A549 (cell line): ENCODE results near the gene TMOD1. TPM values are rescaled to one million over a fixed set of nuclear protein-coding genes. Genes with fewer than 3 reads are reported as not detected.

Experiments used
- ATAC-seq, 2 experiments: fragments of 200-7000 bp in 1 of 2; fragments of >200 bp in 1 of 2; cut with Nextera tagmentation in 1 of 2; cut with Tn5 transposase in 1 of 2; 3 replicates each; pipeline versions ENCODE4 v1.8.0 to v1.9.1; 2018 to 2020; ENCODE audit warnings: mild to moderate bottlenecking in 1 of 2, moderate library complexity in 1 of 2
- CTCF ChIA-PET: fragments of 300-600 bp; sonication (Branson Sonifier 250); formaldehyde crosslinking; extraction: SDS; loops from one replicate; lab custom pipeline; 2021; ENCODE audit warnings: antibody characterized with exemption, inconsistent platforms; lab: Yijun Ruan, JAX
- POLR2A ChIA-PET: fragments of 350-600 bp; formaldehyde crosslinking; extraction: SDS; loops from one replicate; lab custom pipeline; 2021; ENCODE audit warnings: antibody characterized with exemption, inconsistent platforms; lab: Yijun Ruan, JAX
- DNase-seq, 2 experiments: peaks; one replicate each; pipeline versions ENCODE4 v3.0.0 to v3.0.0-alpha.2; 2011 to 2016; ENCODE audit warnings: low read depth in 1 of 2, low spot score in 1 of 2
- FAIRE-seq: peaks from 2 replicates; lab custom pipeline; 2011; peaks lifted over from hg19 to GRCh38; lab: Jason Lieb, UNC
- H3K27ac ChIP-seq, 2 experiments: fragments of >200 bp; sonication (Bioruptor Twin); formaldehyde crosslinking; 3 replicates each; pipeline ENCODE4 v1.5.1; 2016 to 2017
- H3K4me1 ChIP-seq: fragments of >200 bp; sonication (Bioruptor Twin); formaldehyde crosslinking; 3 replicates; pipeline ENCODE4 v1.6.1; 2016
- H3K4me2 ChIP-seq: fragments of >200 bp; sonication (Bioruptor Twin); formaldehyde crosslinking; 3 replicates; pipeline ENCODE4 v1.6.1; 2016
- H3K4me3 ChIP-seq: fragments of >200 bp; sonication (Bioruptor Twin); formaldehyde crosslinking; 3 replicates; pipeline ENCODE4 v1.5.1; 2016
- H3K9me3 ChIP-seq: fragments of >200 bp; sonication (Bioruptor Twin); formaldehyde crosslinking; 3 replicates; pipeline ENCODE4 v1.6.1; 2016
- BHLHE40 ChIP-seq: IDR thresholded peaks from 2 replicates; pipeline ENCODE4 v1.6.1; 2012; ENCODE audit warnings: low read depth, low read length, inconsistent platforms
- CBX2 ChIP-seq: fragments of 200-600 bp; sonication (generic); IDR thresholded peaks from 2 replicates; pipeline ENCODE4 v1.6.1; 2016; ENCODE audit warnings: low read depth, mild to moderate bottlenecking, borderline replicate concordance
- CHD2 ChIP-seq: fragments of 150-350 bp; IDR thresholded peaks from 2 replicates; pipeline ENCODE4 v1.6.1; 2014; ENCODE audit warnings: low read length; ENCODE audit not compliant: partially characterized antibody
- EHF ChIP-seq: fragments of 250-450 bp; sonication (Bioruptor Pico); IDR thresholded peaks from 2 replicates; pipeline ENCODE4 v1.5.0; 2020; ENCODE audit warnings: mild to moderate bottlenecking
- ESRRA ChIP-seq: fragments of 150-350 bp; IDR thresholded peaks from 2 replicates; pipeline ENCODE4 v1.6.1; 2014; ENCODE audit warnings: mild to moderate bottlenecking, low read length, borderline replicate concordance
- GATA3 ChIP-seq: IDR thresholded peaks from 2 replicates; pipeline ENCODE4 v1.6.1; 2012; ENCODE audit warnings: borderline replicate concordance
- HDAC2 ChIP-seq: fragments of 200-600 bp; sonication (generic); IDR thresholded peaks from 2 replicates; pipeline ENCODE4 v1.6.1; 2016
- HEYL ChIP-seq: fragments of 250-450 bp; sonication (Bioruptor Pico); IDR thresholded peaks from 2 replicates; pipeline ENCODE4 v1.8.0; 2021; ENCODE audit warnings: mild to moderate bottlenecking, moderate library complexity
- HOXB5 ChIP-seq: fragments of 250-450 bp; sonication (Bioruptor Pico); IDR thresholded peaks from 2 replicates; pipeline ENCODE4 v1.5.0; 2020; ENCODE audit warnings: mild to moderate bottlenecking, moderate library complexity
- JUN ChIP-seq, 2 experiments: fragments of >200 bp; sonication (Bioruptor Twin); formaldehyde crosslinking; IDR thresholded peaks; 2 replicates in 1 of 2; 3 replicates in 1 of 2; pipeline ENCODE4 v1.6.1; 2016 to 2017
- MAZ ChIP-seq: fragments of 150-350 bp; IDR thresholded peaks from 2 replicates; pipeline ENCODE4 v1.6.1; 2014; ENCODE audit warnings: antibody characterized with exemption, low read depth, low read length, borderline replicate concordance
- MYC ChIP-seq: IDR thresholded peaks from 2 replicates; pipeline ENCODE4 v1.6.1; 2012; ENCODE audit warnings: mild to moderate bottlenecking, inconsistent platforms, low read length, improper control_type of control experiment, borderline replicate concordance
- NFE2L2 ChIP-seq: fragments of 150-350 bp; conservative IDR thresholded peaks from 2 replicates; pipeline ENCODE4 v1.6.1; 2014; ENCODE audit warnings: low read length
- NPAS2 ChIP-seq: fragments of 250-450 bp; sonication (Bioruptor Pico); IDR thresholded peaks from 2 replicates; pipeline ENCODE4 v1.8.0; 2022; ENCODE audit warnings: mild to moderate bottlenecking, moderate library complexity, borderline replicate concordance
- POLR2AphosphoS2 ChIP-seq: conservative IDR thresholded peaks from 2 replicates; pipeline ENCODE4 v1.6.1; 2012; ENCODE audit warnings: low read length, improper control_type of control experiment, inconsistent platforms
- RAD21 ChIP-seq, 2 experiments: fragments of >200 bp in 1 of 2; sonication (Bioruptor Twin) in 1 of 2; formaldehyde crosslinking in 1 of 2; IDR thresholded peaks in 1 of 2; conservative IDR thresholded peaks in 1 of 2; 2 replicates in 1 of 2; 3 replicates in 1 of 2; pipeline ENCODE4 v1.6.1; 2012 to 2018; ENCODE audit warnings: inconsistent platforms in 1 of 2
- RNF2 ChIP-seq: fragments of 200-600 bp; sonication (generic); IDR thresholded peaks from 2 replicates; pipeline ENCODE4 v1.6.1; 2016; ENCODE audit warnings: low read depth, mild to moderate bottlenecking, antibody characterized with exemption, moderate library complexity, borderline replicate concordance
- SMC3 ChIP-seq: fragments of >200 bp; sonication (Bioruptor Twin); formaldehyde crosslinking; IDR thresholded peaks from 3 replicates; pipeline ENCODE4 v1.6.1; 2018; ENCODE audit warnings: inconsistent platforms
- ZSCAN20 ChIP-seq: fragments of 250-450 bp; sonication (Bioruptor Pico); IDR thresholded peaks from 2 replicates; pipeline ENCODE4 v1.8.0; 2022; ENCODE audit warnings: mild to moderate bottlenecking, moderate library complexity
- WGBS: methylation state at CpG from one replicate; pipeline ENCODE4 v1.1.6; 2017; ENCODE audit errors: missing lambda C conversion rate; 5-methylcytosine and 5-hydroxymethylcytosine counted together
- polyA plus RNA-seq, 4 experiments: library from polyadenylated mRNA; depleted of rRNA in 3 of 4; stranded (reverse); fragments of >200 nt; fragmentation: RNase III in 1 of 4; extraction: RNeasy Plus Mini Kit Qiagen cat#74134 plus additional on column Dnase treatment in 1 of 4; gene quantifications; 2 replicates in 3 of 4; 3 replicates in 1 of 4; pipeline ENCODE4 v1.2.3, GENCODE V29; 2011 to 2017
- TF ChIP-seq, protein P1 (sequence below): fragments of >200 bp; sonication (Bioruptor Twin); formaldehyde crosslinking; IDR thresholded peaks from 3 replicates; pipeline ENCODE4 v1.6.1; 2016
- TF ChIP-seq, protein P2 (sequence below): IDR thresholded peaks from 2 replicates; pipeline ENCODE4 v1.6.1; 2012
- TF ChIP-seq, protein P3 (sequence below): fragments of 150-350 bp; IDR thresholded peaks from 2 replicates; pipeline ENCODE4 v1.6.1; 2014; ENCODE audit warnings: low read depth, mild to moderate bottlenecking, low read length
- TF ChIP-seq, protein P4 (sequence below): fragments of >200 bp; sonication (Bioruptor Twin); formaldehyde crosslinking; IDR thresholded peaks from 3 replicates; pipeline ENCODE4 v1.5.1; 2016

TMOD1 gene
- polyA plus RNA-seq, 2 of the 4 experiments (the other 2 are of a cell fraction) = 0.28 to 0.80 TPM

DNA sequence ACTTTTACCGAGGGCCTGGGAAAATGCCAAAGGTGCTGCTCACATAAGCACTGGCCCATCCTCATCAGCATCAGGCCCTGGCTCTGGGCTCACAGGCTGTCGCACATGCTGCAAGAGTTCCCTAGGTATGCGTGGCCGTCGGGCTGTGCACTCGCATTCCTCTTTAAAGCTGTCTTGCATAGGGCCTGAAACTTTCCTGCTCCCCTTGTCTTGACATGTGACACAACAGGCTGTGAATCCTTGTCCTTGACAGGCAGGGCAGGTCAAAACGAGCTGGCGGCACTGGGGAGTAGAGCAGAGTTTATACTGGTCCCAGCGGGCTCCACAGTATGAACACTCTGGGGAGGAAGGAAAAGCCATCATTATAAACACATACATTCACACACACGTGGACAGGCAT lies 101.0 kb downstream of the TMOD1 start:
- POLR2A ChIA-PET = no interaction called here
- CTCF ChIA-PET = interaction anchor here (1.3 to 13.8 kb wide), 5 partner anchors 8 to 132 kb away, joined by 3 to 340 read pairs (median 7); no protein-coding TSS in a partner anchor
- DNase-seq (no peak), ATAC-seq (no peak), FAIRE-seq (no peak)
- 91% methylated on average over 10 of the region's 10 CpGs for WGBS
- Histone ChIP-seq H3K4me3 (no peak overlapping the region), H3K4me2 (no peak overlapping the region), H3K4me1 (no peaks in the 10 kb centered on the region), H3K9me3 (no peaks in the 10 kb centered on the region)
- TF ChIP-seq GATA3 (no peak), CHD2 (no peak)
- TF ChIP-seq, all 56 proteins: peak for 0
- no peak overlapping the region for H3K27ac ChIP-seq

DNA sequence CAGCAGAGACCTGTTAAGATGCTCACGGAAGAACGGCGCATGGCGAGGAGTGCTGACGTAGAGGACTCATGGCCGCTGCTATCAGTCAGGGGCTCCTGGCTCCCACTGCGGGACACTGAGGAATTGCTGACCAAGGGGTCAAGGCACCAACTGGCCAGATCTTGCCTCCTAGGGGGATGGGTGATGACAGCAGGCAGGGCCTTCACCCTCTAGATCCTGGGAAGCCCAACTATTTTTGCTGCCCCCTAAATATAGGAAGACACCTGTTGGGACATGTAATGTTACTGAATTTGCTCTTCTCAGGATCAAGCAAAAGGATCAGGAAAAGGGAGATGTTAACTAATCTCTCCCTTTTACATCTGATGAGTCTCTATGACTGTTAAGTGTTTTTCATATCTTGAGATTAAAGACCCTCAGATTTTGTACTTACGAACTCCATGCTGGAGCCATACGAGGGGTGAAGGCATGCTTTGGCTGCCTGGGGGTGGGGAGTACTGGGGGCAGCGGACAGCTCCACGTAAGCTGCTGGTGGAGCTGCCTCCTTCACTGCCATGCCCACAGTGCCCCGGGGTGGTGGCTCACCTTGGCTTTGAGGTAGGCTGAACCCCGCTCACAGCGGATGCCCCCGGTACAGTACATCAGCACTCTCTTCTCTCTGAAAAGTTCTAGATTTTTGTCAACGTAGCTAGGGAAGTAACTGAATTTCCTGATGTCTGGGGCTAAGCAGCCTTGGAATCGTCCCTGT lies 103.6 kb downstream of the TMOD1 start:
- H3K4me3 ChIP-seq = no peak overlapping the region
- CTCF ChIA-PET = interaction anchor here (1.1 to 13.8 kb wide), 4 partner anchors 8 to 135 kb away, joined by 3 to 340 read pairs (median 23); no protein-coding TSS in a partner anchor
- POLR2A ChIA-PET = no interaction called here
- no peaks in the 10 kb centered on the region for H3K4me1 ChIP-seq
- 88% methylated on average over 17 of the region's 17 CpGs for WGBS
- no peak overlapping the region for H3K4me2 ChIP-seq
- DNase-seq (no peak), FAIRE-seq (no peak), ATAC-seq (no peak)
- no peaks in the 10 kb centered on the region for H3K9me3 ChIP-seq
- TF ChIP-seq, protein P1, sequence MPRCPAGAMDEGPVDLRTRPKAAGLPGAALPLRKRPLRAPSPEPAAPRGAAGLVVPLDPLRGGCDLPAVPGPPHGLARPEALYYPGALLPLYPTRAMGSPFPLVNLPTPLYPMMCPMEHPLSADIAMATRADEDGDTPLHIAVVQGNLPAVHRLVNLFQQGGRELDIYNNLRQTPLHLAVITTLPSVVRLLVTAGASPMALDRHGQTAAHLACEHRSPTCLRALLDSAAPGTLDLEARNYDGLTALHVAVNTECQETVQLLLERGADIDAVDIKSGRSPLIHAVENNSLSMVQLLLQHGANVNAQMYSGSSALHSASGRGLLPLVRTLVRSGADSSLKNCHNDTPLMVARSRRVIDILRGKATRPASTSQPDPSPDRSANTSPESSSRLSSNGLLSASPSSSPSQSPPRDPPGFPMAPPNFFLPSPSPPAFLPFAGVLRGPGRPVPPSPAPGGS = no peak
- no peak for TF ChIP-seq HEYL (CRISPR knock-in tag)
- no peak for TF ChIP-seq EHF (CRISPR knock-in tag)
- no peak for TF ChIP-seq ESRRA
- TF ChIP-seq, protein P2, sequence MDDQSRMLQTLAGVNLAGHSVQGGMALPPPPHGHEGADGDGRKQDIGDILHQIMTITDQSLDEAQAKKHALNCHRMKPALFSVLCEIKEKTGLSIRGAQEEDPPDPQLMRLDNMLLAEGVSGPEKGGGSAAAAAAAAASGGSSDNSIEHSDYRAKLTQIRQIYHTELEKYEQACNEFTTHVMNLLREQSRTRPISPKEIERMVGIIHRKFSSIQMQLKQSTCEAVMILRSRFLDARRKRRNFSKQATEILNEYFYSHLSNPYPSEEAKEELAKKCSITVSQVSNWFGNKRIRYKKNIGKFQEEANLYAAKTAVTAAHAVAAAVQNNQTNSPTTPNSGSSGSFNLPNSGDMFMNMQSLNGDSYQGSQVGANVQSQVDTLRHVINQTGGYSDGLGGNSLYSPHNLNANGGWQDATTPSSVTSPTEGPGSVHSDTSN = no peak
- TF ChIP-seq NFE2L2 = no peak
- no peak for TF ChIP-seq JUN (IDR thresholded peaks at IDR 0.05)
- TF ChIP-seq HOXB5 (CRISPR knock-in tag) = no peak
- H3K27ac ChIP-seq = no peak overlapping the region

DNA sequence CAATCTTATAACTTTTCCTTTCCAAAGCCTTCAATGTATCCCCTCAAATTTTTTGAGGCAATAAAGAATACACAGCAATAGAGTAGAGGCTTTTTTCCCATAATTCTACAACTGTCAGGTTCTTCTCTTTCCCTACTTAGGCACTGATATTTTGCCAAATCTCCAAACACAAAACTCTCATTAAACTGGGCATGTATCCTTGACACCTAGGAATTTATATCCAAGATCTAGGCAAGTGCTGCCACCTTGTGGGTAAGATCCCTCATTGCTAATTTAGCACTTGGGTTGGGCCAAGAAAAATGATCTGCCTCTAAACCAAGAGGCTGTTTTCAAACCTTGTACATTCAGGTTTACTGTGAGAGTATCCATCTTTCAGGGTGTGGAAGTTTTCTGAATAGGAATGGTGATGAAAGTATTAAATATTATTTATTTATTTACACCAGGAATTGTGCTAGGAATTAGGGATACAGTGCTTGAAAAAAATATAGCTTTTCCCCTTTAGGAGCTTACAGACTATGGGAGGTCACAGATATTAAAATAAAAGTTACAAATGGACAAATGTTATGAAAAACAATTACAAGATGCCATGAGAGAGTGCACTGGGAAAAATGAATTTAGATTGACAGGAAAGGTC lies 114.1 kb downstream of the TMOD1 start:
- Histone ChIP-seq H3K4me3 (no peak overlapping the region), H3K4me1 (no peaks in the 10 kb centered on the region), H3K9me3 (no peaks in the 10 kb centered on the region), H3K27ac (no peak overlapping the region), H3K4me2 (no peak overlapping the region)
- DNase-seq = peak; percentile 64 to 69
- ATAC-seq = peak; percentile 68 to 84; a peak in 4 of 6 replicates
- CTCF ChIA-PET = interaction anchor here (0.5 to 14.6 kb wide), 55 partner anchors 8 to 1746 kb away, joined by 3 to 247 read pairs (median 5); partner anchors contain the start of genes NCBP1, TDRD7, TMOD1 and TSTD2
- no peak for FAIRE-seq
- POLR2A ChIA-PET = interaction anchor here (0.6 to 1.3 kb wide), 2 partner anchors 18 to 27 kb away, joined by 8 to 10 read pairs; partner anchors contain the start of genes NCBP1 and TSTD2
- no peak for TF ChIP-seq POLR2AphosphoS2
- TF ChIP-seq BHLHE40 = no peak
- no peak for TF ChIP-seq MAZ
- no peak for TF ChIP-seq HDAC2
- TF ChIP-seq RAD21 (conservative IDR thresholded peaks at IDR 0.05 in 1 of 2, IDR thresholded peaks at IDR 0.05 in 1 of 2) = peak; percentile 74 to 81
- peak; percentile 70 for TF ChIP-seq SMC3
- no peak for TF ChIP-seq NPAS2 (CRISPR knock-in tag)
- no peak for TF ChIP-seq MYC
- TF ChIP-seq ZSCAN20 = no peak
- TF ChIP-seq CBX2 = no peak
- TF ChIP-seq, protein P3, sequence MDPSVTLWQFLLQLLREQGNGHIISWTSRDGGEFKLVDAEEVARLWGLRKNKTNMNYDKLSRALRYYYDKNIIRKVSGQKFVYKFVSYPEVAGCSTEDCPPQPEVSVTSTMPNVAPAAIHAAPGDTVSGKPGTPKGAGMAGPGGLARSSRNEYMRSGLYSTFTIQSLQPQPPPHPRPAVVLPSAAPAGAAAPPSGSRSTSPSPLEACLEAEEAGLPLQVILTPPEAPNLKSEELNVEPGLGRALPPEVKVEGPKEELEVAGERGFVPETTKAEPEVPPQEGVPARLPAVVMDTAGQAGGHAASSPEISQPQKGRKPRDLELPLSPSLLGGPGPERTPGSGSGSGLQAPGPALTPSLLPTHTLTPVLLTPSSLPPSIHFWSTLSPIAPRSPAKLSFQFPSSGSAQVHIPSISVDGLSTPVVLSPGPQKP = no peak
- TF ChIP-seq, protein P4, sequence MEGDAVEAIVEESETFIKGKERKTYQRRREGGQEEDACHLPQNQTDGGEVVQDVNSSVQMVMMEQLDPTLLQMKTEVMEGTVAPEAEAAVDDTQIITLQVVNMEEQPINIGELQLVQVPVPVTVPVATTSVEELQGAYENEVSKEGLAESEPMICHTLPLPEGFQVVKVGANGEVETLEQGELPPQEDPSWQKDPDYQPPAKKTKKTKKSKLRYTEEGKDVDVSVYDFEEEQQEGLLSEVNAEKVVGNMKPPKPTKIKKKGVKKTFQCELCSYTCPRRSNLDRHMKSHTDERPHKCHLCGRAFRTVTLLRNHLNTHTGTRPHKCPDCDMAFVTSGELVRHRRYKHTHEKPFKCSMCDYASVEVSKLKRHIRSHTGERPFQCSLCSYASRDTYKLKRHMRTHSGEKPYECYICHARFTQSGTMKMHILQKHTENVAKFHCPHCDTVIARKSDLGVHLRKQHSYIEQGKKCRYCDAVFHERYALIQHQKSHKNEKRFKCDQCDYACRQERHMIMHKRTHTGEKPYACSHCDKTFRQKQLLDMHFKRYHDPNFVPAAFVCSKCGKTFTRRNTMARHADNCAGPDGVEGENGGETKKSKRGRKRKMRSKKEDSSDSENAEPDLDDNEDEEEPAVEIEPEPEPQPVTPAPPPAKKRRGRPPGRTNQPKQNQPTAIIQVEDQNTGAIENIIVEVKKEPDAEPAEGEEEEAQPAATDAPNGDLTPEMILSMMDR = peak; percentile 88
- no peak for TF ChIP-seq RNF2
